B cell (primary cell): ENCODE measurements around the gene PPP4R4. TPM values are rescaled to one million over a fixed set of nuclear protein-coding genes. Genes with fewer than 3 reads are reported as not detected.

ENCODE experiments used
- ATAC-seq: fragments of 200-7000 bp; cut with Tn5 transposase; one replicate; pipeline ENCODE4 v1.10.0; 2021; ENCODE audit warnings: low read depth, mild to moderate bottlenecking, moderate number of reproducible peaks, moderate library complexity
- CTCF ChIA-PET: fragments of 350-600 bp; sonication (Branson Sonifier 250); formaldehyde crosslinking; loops from one replicate; lab custom pipeline; 2021; ENCODE audit warnings: antibody characterized with exemption, inconsistent platforms; lab: Charles Lee
- POLR2A ChIA-PET: fragments of 350-600 bp; sonication (Branson Sonifier 250); formaldehyde crosslinking; loops from one replicate; lab custom pipeline; 2021; ENCODE audit warnings: antibody characterized with exemption; lab: Charles Lee
- DNase-seq: peaks from one replicate; pipeline ENCODE4 v3.0.0; 2013
- H2AFZ ChIP-seq: 2 replicates; pipeline ENCODE4 v1.6.1; 2012; ENCODE audit warnings: mild to moderate bottlenecking, low read depth, low read length; ENCODE audit not compliant: insufficient read depth, poor library complexity, severe bottlenecking
- H3K27ac ChIP-seq, 2 donors: 1 replicate in 1 of 2; 2 replicates in 1 of 2; pipeline ENCODE4 v1.5.1; 2012 to 2013; ENCODE audit warnings: low read length in 2 of 2, mild to moderate bottlenecking in 2 of 2, moderate library complexity in 1 of 2
- H3K27me3 ChIP-seq, 4 experiments: fragments of 200-600 bp in 1 of 4; sonication (generic) in 1 of 4; replicated peaks in 1 of 4; 1 replicate in 2 of 4; 2 replicates in 2 of 4; pipeline versions ENCODE4 v1.6.1 to v1.7.0; 2013 to 2016; ENCODE audit warnings: low read length in 3 of 4, mild to moderate bottlenecking in 2 of 4, mixed read lengths in 1 of 4, moderate library complexity in 1 of 4; ENCODE audit not compliant: insufficient read depth in 4 of 4, control insufficient read depth in 3 of 4; ENCODE audit errors: control extremely low read depth in 1 of 4
- H3K36me3 ChIP-seq, 2 experiments: replicated peaks in 1 of 2; 1 replicate in 1 of 2; 2 replicates in 1 of 2; pipeline versions ENCODE4 v1.6.1 to v1.7.1; 2013; ENCODE audit warnings: low read length in 1 of 2; ENCODE audit not compliant: insufficient read depth in 2 of 2, control insufficient read depth in 1 of 2; ENCODE audit errors: control extremely low read depth in 1 of 2, extremely low read depth in 1 of 2
- H3K4me1 ChIP-seq, 2 donors: fragments of 200-600 bp in 1 of 2; sonication (generic) in 1 of 2; 1 replicate in 1 of 2; 2 replicates in 1 of 2; pipeline versions ENCODE4 v1.5.1 to v1.6.1; 2013 to 2017; ENCODE audit warnings: low read length in 2 of 2; ENCODE audit not compliant: control insufficient read depth in 2 of 2, insufficient read depth in 2 of 2
- H3K4me2 ChIP-seq: replicated peaks from 2 replicates; pipeline ENCODE3; 2012; ENCODE audit warnings: mild to moderate bottlenecking, low read depth, low read length; ENCODE audit not compliant: poor library complexity, severe bottlenecking
- H3K4me3 ChIP-seq, 5 experiments: fragments of 200-600 bp in 1 of 5; sonication (generic) in 1 of 5; 1 replicate in 3 of 5; 2 replicates in 2 of 5; pipeline versions ENCODE4 v1.5.1 to v1.7.0; 2011 to 2016; ENCODE audit warnings: low read length in 4 of 5, mild to moderate bottlenecking in 4 of 5, low read depth in 2 of 5, control low read depth in 1 of 5, moderate library complexity in 1 of 5; ENCODE audit not compliant: insufficient read depth in 1 of 5; ENCODE audit errors: control extremely low read depth in 1 of 5, extremely low read depth in 1 of 5
- H3K79me2 ChIP-seq: fragments of 200-600 bp; sonication (generic); one replicate; pipeline ENCODE4 v1.6.0; 2016; ENCODE audit warnings: low read length; ENCODE audit not compliant: control insufficient read depth, insufficient read depth
- H3K9ac ChIP-seq: fragments of 200-600 bp; sonication (generic); 2 replicates; pipeline ENCODE4 v1.6.1; 2017; ENCODE audit warnings: mild to moderate bottlenecking, low read length, moderate library complexity
- H3K9me3 ChIP-seq, 3 donors: one replicate each; pipeline versions ENCODE4 v1.6.1 to v1.7.1; 2013; ENCODE audit warnings: low read length in 2 of 3; ENCODE audit not compliant: control insufficient read depth in 2 of 3, insufficient read depth in 1 of 3; ENCODE audit errors: control extremely low read depth in 1 of 3
- H4K20me1 ChIP-seq: 2 replicates; pipeline ENCODE4 v1.6.0; 2012; ENCODE audit warnings: mild to moderate bottlenecking, low read length; ENCODE audit not compliant: insufficient read depth, control insufficient read depth, poor library complexity, severe bottlenecking
- H3K27ac Mint-ChIP-seq: one replicate; pipeline ENCODE4 v1.8.0; 2021; ENCODE audit warnings: mixed read lengths
- H3K27me3 Mint-ChIP-seq: one replicate; pipeline ENCODE4 v1.8.0; 2021; ENCODE audit warnings: mixed read lengths
- H3K4me1 Mint-ChIP-seq: one replicate; pipeline ENCODE4 v1.8.0; 2021; ENCODE audit warnings: mixed read lengths
- H3K4me3 Mint-ChIP-seq: one replicate; pipeline ENCODE4 v1.8.0; 2021; ENCODE audit warnings: mixed read lengths
- H3K9me3 Mint-ChIP-seq: one replicate; pipeline ENCODE4 v1.8.0; 2022; ENCODE audit warnings: mixed read lengths; ENCODE audit not compliant: insufficient read depth
- EZH2 ChIP-seq: IDR thresholded peaks from 2 replicates; pipeline ENCODE4 v1.6.1; 2012; ENCODE audit warnings: borderline replicate concordance, low read depth, mild to moderate bottlenecking, moderate library complexity, low read length; ENCODE audit not compliant: insufficient read depth, poor library complexity, severe bottlenecking
- WGBS: methylation state at CpG from one replicate; pipeline ENCODE4 v1.1.5; 2013; ENCODE audit warnings: missing lambda C conversion rate; ENCODE audit not compliant: insufficient coverage; 5-methylcytosine and 5-hydroxymethylcytosine counted together
- intact Hi-C: fragments of 100-400 bp; cut with micrococcal nuclease; formaldehyde crosslinking; loops from one replicate; pipeline ENCODE4 v1.10.0; 2022
- polyA plus RNA-seq: library from polyadenylated mRNA; depleted of rRNA; stranded (reverse); fragments of >200 nt; gene quantifications from 2 replicates; pipeline ENCODE4 v1.2.3, GENCODE V29; 2012
- total RNA-seq, 2 donors: library from RNA; stranded (reverse); fragments of 120-200 nt in 1 of 2; gene quantifications; 1 replicate in 1 of 2; 2 replicates in 1 of 2; pipeline versions ENCODE4 v1.2.3 to v1.2.4, GENCODE V29; 2013 to 2022
- TF ChIP-seq, protein P1 (sequence below): fragments of 200-600 bp; IDR thresholded peaks from one replicate; pipeline ENCODE4 v1.8.0; 2022; ENCODE audit warnings: antibody characterized with exemption, mild to moderate bottlenecking

Gene PPP4R4
- total and polyA plus RNA-seq, 2 donors (not counting 1 experiment from before 2014, with no cell fraction given): not detected

DNA sequence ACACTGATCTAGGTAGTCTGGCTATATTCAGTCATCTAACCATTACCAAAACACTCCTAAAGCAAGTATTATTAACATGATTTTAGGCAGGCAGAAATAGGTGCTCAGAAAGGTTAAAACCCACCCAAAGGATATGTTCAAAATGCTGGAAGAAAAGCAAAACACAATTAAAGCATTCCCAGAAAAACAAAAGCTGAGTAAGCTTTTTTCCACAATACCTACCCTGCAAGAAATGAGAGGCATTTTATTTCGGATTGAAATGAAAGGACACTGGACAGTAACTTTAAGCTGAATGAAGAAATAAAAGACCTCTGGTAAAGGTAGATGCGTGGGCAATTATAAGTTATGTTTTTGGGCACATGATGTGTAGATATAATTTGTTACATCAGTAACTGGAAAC, 140.8 kb downstream of the PPP4R4 start:
- Histone ChIP-seq H2AFZ (no peak overlapping the region), H4K20me1 (no peaks in the 10 kb centered on the region), H3K4me3 (no peak overlapping the region), H3K4me1 (no peaks in the 10 kb centered on the region), H3K27me3 (peaks cover 0 to 2% (median 0%) of the 10 kb centered on the region in 4 experiments), H3K4me2 (no peak overlapping the region), H3K27ac (no peak overlapping the region), H3K9ac (no peak overlapping the region), H3K36me3 (no peaks in the 10 kb centered on the region), H3K79me2 (no peaks in the 10 kb centered on the region), H3K9me3 (peaks cover 0 to 14% (median 0%) of the 10 kb centered on the region in 3 donors)
- ChIA-PET POLR2A (no interaction called here), CTCF (no interaction called here)
- no peak overlapping the region for H3K27ac Mint-ChIP-seq
- no peaks in the 10 kb centered on the region for H3K27me3 Mint-ChIP-seq
- TF ChIP-seq EZH2: no peak
- TF ChIP-seq, protein P1, sequence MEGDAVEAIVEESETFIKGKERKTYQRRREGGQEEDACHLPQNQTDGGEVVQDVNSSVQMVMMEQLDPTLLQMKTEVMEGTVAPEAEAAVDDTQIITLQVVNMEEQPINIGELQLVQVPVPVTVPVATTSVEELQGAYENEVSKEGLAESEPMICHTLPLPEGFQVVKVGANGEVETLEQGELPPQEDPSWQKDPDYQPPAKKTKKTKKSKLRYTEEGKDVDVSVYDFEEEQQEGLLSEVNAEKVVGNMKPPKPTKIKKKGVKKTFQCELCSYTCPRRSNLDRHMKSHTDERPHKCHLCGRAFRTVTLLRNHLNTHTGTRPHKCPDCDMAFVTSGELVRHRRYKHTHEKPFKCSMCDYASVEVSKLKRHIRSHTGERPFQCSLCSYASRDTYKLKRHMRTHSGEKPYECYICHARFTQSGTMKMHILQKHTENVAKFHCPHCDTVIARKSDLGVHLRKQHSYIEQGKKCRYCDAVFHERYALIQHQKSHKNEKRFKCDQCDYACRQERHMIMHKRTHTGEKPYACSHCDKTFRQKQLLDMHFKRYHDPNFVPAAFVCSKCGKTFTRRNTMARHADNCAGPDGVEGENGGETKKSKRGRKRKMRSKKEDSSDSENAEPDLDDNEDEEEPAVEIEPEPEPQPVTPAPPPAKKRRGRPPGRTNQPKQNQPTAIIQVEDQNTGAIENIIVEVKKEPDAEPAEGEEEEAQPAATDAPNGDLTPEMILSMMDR: no peak
- no peak overlapping the region for H3K4me3 Mint-ChIP-seq
- no peak for DNase-seq
- no peaks in the 10 kb centered on the region for H3K4me1 Mint-ChIP-seq
- no peak for ATAC-seq
- intact Hi-C loops: no loop called here
- H3K9me3 Mint-ChIP-seq: peaks cover 3% of the 10 kb centered on the region
- 100% methylated on average over 1 of the region's 2 CpGs for WGBS

DNA sequence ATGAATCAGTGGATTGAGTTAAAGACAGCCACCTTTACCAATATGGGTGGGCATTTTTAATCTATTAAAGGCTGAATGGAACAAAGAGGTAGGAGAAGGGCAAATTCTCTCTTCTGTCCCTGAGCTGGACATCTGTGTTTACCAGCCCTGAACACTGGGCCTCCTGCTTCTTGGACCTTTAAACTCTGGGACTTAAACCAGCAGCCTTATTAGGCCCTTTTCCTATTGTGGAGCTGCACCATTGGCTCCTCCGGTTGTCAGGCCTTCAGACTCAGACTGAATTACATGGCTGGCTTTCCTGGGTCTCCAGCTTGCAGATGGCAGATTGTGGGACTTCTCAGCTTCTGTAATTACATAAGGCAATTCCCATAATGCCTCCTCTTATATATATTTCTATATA, 142.6 kb downstream of the PPP4R4 start:
- H3K9me3 ChIP-seq: peaks cover 0 to 10% (median 0%) of the 10 kb centered on the region in 3 donors
- no peak overlapping the region for H3K27ac ChIP-seq
- no peak overlapping the region for H3K9ac ChIP-seq
- 100% methylated on average over 1 of the region's 1 CpG for WGBS
- H3K4me1 Mint-ChIP-seq: no peaks in the 10 kb centered on the region
- H3K79me2 ChIP-seq: no peaks in the 10 kb centered on the region
- intact Hi-C loops: no loop called here
- no peaks in the 10 kb centered on the region for H3K27me3 ChIP-seq
- ATAC-seq (no peak), DNase-seq (no peak)
- H3K4me2 ChIP-seq: no peak overlapping the region
- H4K20me1 ChIP-seq: no peaks in the 10 kb centered on the region
- H3K27me3 Mint-ChIP-seq: no peaks in the 10 kb centered on the region
- no peaks in the 10 kb centered on the region for H3K36me3 ChIP-seq
- no peak overlapping the region for H3K4me3 ChIP-seq
- no peak for TF ChIP-seq EZH2
- TF ChIP-seq, protein P1: no peak
- no peak overlapping the region for H3K27ac Mint-ChIP-seq
- ChIA-PET CTCF (no interaction called here), POLR2A (no interaction called here)
- H2AFZ ChIP-seq: no peak overlapping the region
- H3K4me1 ChIP-seq: no peaks in the 10 kb centered on the region
- H3K4me3 Mint-ChIP-seq: no peak overlapping the region
- peaks cover 3% of the 10 kb centered on the region for H3K9me3 Mint-ChIP-seq
